SK-N-SH (cell line): ENCODE results near the gene TNXB. TPM values are rescaled to one million over a fixed set of nuclear protein-coding genes. Genes with fewer than 3 reads are reported as not detected.

Source experiments
- CTCF ChIA-PET: fragments of 300-600, 350-600 bp; formaldehyde crosslinking; extraction: SDS; loops from one replicate; lab custom pipeline; 2021; lab: Yijun Ruan, JAX
- POLR2A ChIA-PET: fragments of 350-600 bp; sonication (Branson Sonifier 250); formaldehyde crosslinking; extraction: SDS; loops from one replicate; lab custom pipeline; 2020; ENCODE audit warnings: antibody characterized with exemption, inconsistent platforms; lab: Yijun Ruan, JAX
- DNase-seq: peaks from one replicate; pipeline ENCODE4 v3.0.0; 2012
- H2AFZ ChIP-seq: fragments of 200-600 bp; sonication (generic); 2 replicates; pipeline ENCODE4 v1.8.1; 2016; ENCODE audit warnings: antibody characterized with exemption, mild to moderate bottlenecking, low read depth
- H3F3A ChIP-seq: fragments of 200-600 bp; sonication (generic); replicated peaks from 2 replicates; pipeline ENCODE3; 2016; ENCODE audit warnings: antibody characterized with exemption, mild to moderate bottlenecking; ENCODE audit not compliant: insufficient read depth
- H3K27ac ChIP-seq, 2 experiments: fragments of 200-500 bp in 1 of 2; fragments of 200-600 bp in 1 of 2; sonication (Bioruptor generic) in 1 of 2; sonication (generic), shearing (Covaris generic) in 1 of 2; 2 replicates each; pipeline versions ENCODE4 v1.5.1 to v1.6.1; 2014 to 2016; ENCODE audit warnings: low read depth in 2 of 2, inconsistent platforms in 1 of 2, low read length in 1 of 2, mild to moderate bottlenecking in 1 of 2, mixed read lengths in 1 of 2
- H3K27me3 ChIP-seq: fragments of 200-600 bp; sonication (generic), shearing (Covaris generic); 2 replicates; pipeline ENCODE4 v1.6.1; 2016; ENCODE audit warnings: mixed run types; ENCODE audit not compliant: insufficient read depth
- H3K36me3 ChIP-seq, 2 experiments: fragments of 200-500 bp in 1 of 2; fragments of 200-600 bp in 1 of 2; sonication (Bioruptor generic) in 1 of 2; sonication (generic) in 1 of 2; replicated peaks in 1 of 2; 2 replicates each; pipeline versions ENCODE3 to v1.5.1; 2014 to 2016; ENCODE audit warnings: low read length in 1 of 2, mild to moderate bottlenecking in 1 of 2; ENCODE audit not compliant: insufficient read depth in 2 of 2, control insufficient read depth in 1 of 2
- H3K4me1 ChIP-seq, 2 experiments: fragments of 200-500 bp in 1 of 2; fragments of 200-600 bp in 1 of 2; sonication (Bioruptor generic) in 1 of 2; sonication (generic), shearing (Covaris generic) in 1 of 2; 2 replicates each; pipeline versions ENCODE4 v1.5.1 to v1.6.1; 2014 to 2016; ENCODE audit warnings: low read depth in 1 of 2, low read length in 1 of 2, mixed run types in 1 of 2; ENCODE audit not compliant: insufficient read depth in 2 of 2, control insufficient read depth in 1 of 2
- H3K4me2 ChIP-seq: fragments of 200-600 bp; sonication (generic), shearing (Covaris generic); 2 replicates; pipeline ENCODE4 v1.6.1; 2017; ENCODE audit warnings: mixed run types
- H3K4me3 ChIP-seq, 2 experiments: fragments of 200-500 bp in 1 of 2; fragments of 200-600 bp in 1 of 2; sonication (Bioruptor generic) in 1 of 2; sonication (generic), shearing (Covaris generic) in 1 of 2; 2 replicates each; pipeline versions ENCODE4 v1.5.1 to v1.8.1; 2014 to 2016; ENCODE audit warnings: low read depth in 2 of 2, inconsistent platforms in 1 of 2, low read length in 1 of 2, mild to moderate bottlenecking in 1 of 2, mixed read lengths in 1 of 2, moderate library complexity in 1 of 2
- H3K79me2 ChIP-seq: fragments of 200-600 bp; sonication (generic); 2 replicates; pipeline ENCODE4 v1.8.1; 2017; ENCODE audit warnings: mild to moderate bottlenecking; ENCODE audit not compliant: insufficient read depth
- H3K9ac ChIP-seq: fragments of 200-600 bp; sonication (generic); 2 replicates; pipeline ENCODE4 v1.6.1; 2017; ENCODE audit warnings: mixed run types
- H3K9me2 ChIP-seq: fragments of 200-600 bp; sonication (generic); 2 replicates; pipeline ENCODE4 v1.6.1; 2017; ENCODE audit warnings: mixed run types
- H3K9me3 ChIP-seq: fragments of 200-600 bp; sonication (generic); 2 replicates; pipeline ENCODE4 v1.6.1; 2017; ENCODE audit warnings: mixed run types, mild to moderate bottlenecking, moderate library complexity
- H4K20me1 ChIP-seq: fragments of 200-600 bp; sonication (generic); 2 replicates; pipeline ENCODE4 v1.6.1; 2017; ENCODE audit warnings: mild to moderate bottlenecking, mixed run types; ENCODE audit not compliant: insufficient read depth
- ELF1 ChIP-seq: IDR thresholded peaks from 2 replicates; pipeline ENCODE4 v1.4.0; 2012
- EP300 ChIP-seq, 2 experiments: IDR thresholded peaks; 2 replicates each; pipeline versions ENCODE4 v1.4.0 to v1.6.1; 2012; ENCODE audit warnings: borderline replicate concordance in 1 of 2, low read depth in 1 of 2, low read length in 1 of 2
- FOXJ3 ChIP-seq: sonication (generic); formaldehyde crosslinking; IDR thresholded peaks from 2 replicates; pipeline ENCODE4 v1.5.1; 2020; ENCODE audit warnings: mild to moderate bottlenecking, missing genetic modification reagents
- FOXM1 ChIP-seq: IDR thresholded peaks from 2 replicates; pipeline ENCODE4 v1.4.0; 2012; ENCODE audit warnings: low read depth, mild to moderate bottlenecking
- GATA2 ChIP-seq: sonication (generic); formaldehyde crosslinking; IDR thresholded peaks from 2 replicates; pipeline ENCODE4 v1.5.0; 2020; ENCODE audit warnings: mild to moderate bottlenecking, missing genetic modification reagents
- MEF2A ChIP-seq: IDR thresholded peaks from 2 replicates; pipeline ENCODE4 v1.4.0; 2012; ENCODE audit warnings: low read depth, borderline replicate concordance
- MXI1 ChIP-seq: IDR thresholded peaks from 2 replicates; pipeline ENCODE4 v1.6.1; 2012; ENCODE audit warnings: mild to moderate bottlenecking, low read depth, low read length, improper control_type of control experiment
- NFIC ChIP-seq: IDR thresholded peaks from 2 replicates; pipeline ENCODE4 v1.4.0; 2012; ENCODE audit warnings: borderline replicate concordance
- NRF1 ChIP-seq: IDR thresholded peaks from 2 replicates; pipeline ENCODE4 v1.6.1; 2012; ENCODE audit warnings: low read depth, mild to moderate bottlenecking, low read length
- POLR2AphosphoS5 ChIP-seq: IDR thresholded peaks from 2 replicates; pipeline ENCODE4 v1.6.1; 2012; ENCODE audit warnings: low read depth, low read length
- RCOR1 ChIP-seq: fragments of 150-350 bp; IDR thresholded peaks from 2 replicates; pipeline ENCODE4 v1.6.1; 2017; ENCODE audit warnings: antibody characterized with exemption, low read length
- REST ChIP-seq: IDR thresholded peaks from 2 replicates; pipeline ENCODE4 v1.6.1; 2012; ENCODE audit warnings: mild to moderate bottlenecking, low read depth, low read length, moderate library complexity
- RFX5 ChIP-seq: IDR thresholded peaks from 2 replicates; pipeline ENCODE4 v1.6.1; 2012; ENCODE audit warnings: mild to moderate bottlenecking, improper control_type of control experiment, low read length
- RXRA ChIP-seq: IDR thresholded peaks from 2 replicates; pipeline ENCODE4 v1.4.0; 2012; ENCODE audit warnings: low read depth, mild to moderate bottlenecking, borderline replicate concordance
- SIN3A ChIP-seq: IDR thresholded peaks from 2 replicates; pipeline ENCODE4 v1.6.1; 2012; ENCODE audit warnings: low read depth, mild to moderate bottlenecking, low read length, moderate library complexity, borderline replicate concordance
- TCF12 ChIP-seq: IDR thresholded peaks from 2 replicates; pipeline ENCODE4 v1.4.0; 2012
- ZBTB33 ChIP-seq: IDR thresholded peaks from 2 replicates; pipeline ENCODE4 v1.4.0; 2012; ENCODE audit warnings: low read depth, borderline replicate concordance
- WGBS: methylation state at CpG from one replicate; pipeline ENCODE4 v1.1.6; 2017; ENCODE audit warnings: low lambda C conversion rate; 5-methylcytosine and 5-hydroxymethylcytosine counted together
- polyA plus RNA-seq, 3 experiments: library from polyadenylated mRNA; depleted of rRNA; stranded (reverse); fragments of >200 nt; gene quantifications; 2 replicates each; pipeline ENCODE4 v1.2.3, GENCODE V29; 2012
- TF ChIP-seq, protein P1 (sequence below): IDR thresholded peaks from 2 replicates; pipeline ENCODE4 v1.4.0; 2012; ENCODE audit warnings: low read depth, borderline replicate concordance

The TNXB gene
- polyA plus RNA-seq, 1 of the 3 experiments (the other 2 are of a cell fraction), result 0.48 TPM

DNA sequence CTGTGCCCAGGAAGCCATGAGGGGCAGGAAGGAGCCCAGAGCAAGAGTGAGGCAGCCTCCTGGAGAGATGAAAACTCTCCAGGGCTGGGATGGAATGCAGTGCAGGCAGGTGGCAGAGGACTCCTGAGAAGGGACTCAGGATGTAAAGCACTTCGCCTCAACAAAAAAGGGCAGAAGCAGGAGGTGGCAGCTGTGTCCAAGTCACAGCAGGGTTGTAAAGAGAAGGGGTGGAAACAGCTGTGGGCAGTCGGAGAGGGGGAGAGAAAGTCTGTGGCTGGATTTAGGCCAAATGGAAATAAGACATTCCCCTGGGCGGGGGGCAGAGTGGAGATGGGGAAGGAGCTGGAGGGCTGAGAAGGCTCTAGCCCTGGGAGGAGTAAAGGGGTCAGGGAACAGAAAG is 36.0 kb downstream of the TNXB start:
- Histone ChIP-seq H3K9me3 (no peaks in the 10 kb centered on the region), H3K4me1 (no peaks in the 10 kb centered on the region), H3K79me2 (no peaks in the 10 kb centered on the region), H3K4me2 (no peak overlapping the region), H3K27me3 (no peaks in the 10 kb centered on the region; the same call in 1 of the 2 replicates), H3K27ac (no peak overlapping the region), H3K9ac (no peak overlapping the region), H3K36me3 (no peaks in the 10 kb centered on the region), H3K9me2 (no peaks in the 10 kb centered on the region), H3K4me3 (no peak overlapping the region), H3F3A (no peaks in the 10 kb centered on the region), H2AFZ (no peak overlapping the region), H4K20me1 (no peaks in the 10 kb centered on the region)
- no peak for DNase-seq
- ChIA-PET CTCF (interaction anchor here (1.0 to 1.3 kb wide), 2 partner anchors 15 to 25 kb away, joined by 3 to 5 read pairs; no protein-coding TSS in a partner anchor), POLR2A (no interaction called here)
- no peak for TF ChIP-seq TCF12
- no peak for TF ChIP-seq POLR2AphosphoS5
- TF ChIP-seq ELF1, result no peak
- no peak for TF ChIP-seq MEF2A
- no peak for TF ChIP-seq MXI1
- TF ChIP-seq FOXM1, result no peak
- no peak for TF ChIP-seq ZBTB33
- TF ChIP-seq NFIC, result no peak
- TF ChIP-seq RXRA, result no peak
- no peak for TF ChIP-seq RFX5
- TF ChIP-seq REST, result no peak
- no peak for TF ChIP-seq RCOR1
- 70% methylated on average over 3 of the region's 3 CpGs for WGBS

- no peak for DNase-seq
- CTCF ChIA-PET, result interaction anchor here (1.2 to 1.7 kb wide), 3 partner anchors 23 to 48 kb away, joined by 3 to 7 read pairs (median 5); no protein-coding TSS in a partner anchor
- H3K4me1 ChIP-seq, result no peaks in the 10 kb centered on the region
- no peaks in the 10 kb centered on the region for H3K9me2 ChIP-seq
- POLR2A ChIA-PET, result no interaction called here
- no peak overlapping the region for H3K27ac ChIP-seq
- H3K79me2 ChIP-seq, result no peaks in the 10 kb centered on the region
- no peaks in the 10 kb centered on the region for H3F3A ChIP-seq
- no peaks in the 10 kb centered on the region for H3K36me3 ChIP-seq
- H3K27me3 ChIP-seq, result no peaks in the 10 kb centered on the region; the same call in 1 of the 2 replicates
- no peak overlapping the region for H3K9ac ChIP-seq
- no peak overlapping the region for H3K4me3 ChIP-seq
- H3K4me2 ChIP-seq, result no peak overlapping the region
- H4K20me1 ChIP-seq, result no peaks in the 10 kb centered on the region
- H2AFZ ChIP-seq, result no peak overlapping the region
- no peaks in the 10 kb centered on the region for H3K9me3 ChIP-seq
- 86% methylated on average over 14 of the region's 16 CpGs for WGBS
- TF ChIP-seq FOXJ3 (CRISPR knock-in tag) (no peak), GATA2 (no peak), EP300 (IDR thresholded peaks at IDR 0.05; ENCODE audit: borderline replicate concordance in 1 of 2, low read depth in 1 of 2, low read length in 1 of 2) (no peak), SIN3A (no peak), RFX5 (no peak), NRF1 (no peak), MXI1 (no peak)
- TF ChIP-seq, protein P1, sequence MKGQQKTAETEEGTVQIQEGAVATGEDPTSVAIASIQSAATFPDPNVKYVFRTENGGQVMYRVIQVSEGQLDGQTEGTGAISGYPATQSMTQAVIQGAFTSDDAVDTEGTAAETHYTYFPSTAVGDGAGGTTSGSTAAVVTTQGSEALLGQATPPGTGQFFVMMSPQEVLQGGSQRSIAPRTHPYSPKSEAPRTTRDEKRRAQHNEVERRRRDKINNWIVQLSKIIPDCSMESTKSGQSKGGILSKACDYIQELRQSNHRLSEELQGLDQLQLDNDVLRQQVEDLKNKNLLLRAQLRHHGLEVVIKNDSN, result no peak
These were observed 38.2 kb downstream of the TNXB start for GRCh38 chr6:32070814-32071543.
